ENCODE data around the gene DPH5. TPM values are rescaled to one million over a fixed set of nuclear protein-coding genes. Genes with fewer than 3 reads are reported as not detected.

DPH5 gene
- total RNA-seq, 1 donor from 2014 or later: 49.1 TPM

DNA sequence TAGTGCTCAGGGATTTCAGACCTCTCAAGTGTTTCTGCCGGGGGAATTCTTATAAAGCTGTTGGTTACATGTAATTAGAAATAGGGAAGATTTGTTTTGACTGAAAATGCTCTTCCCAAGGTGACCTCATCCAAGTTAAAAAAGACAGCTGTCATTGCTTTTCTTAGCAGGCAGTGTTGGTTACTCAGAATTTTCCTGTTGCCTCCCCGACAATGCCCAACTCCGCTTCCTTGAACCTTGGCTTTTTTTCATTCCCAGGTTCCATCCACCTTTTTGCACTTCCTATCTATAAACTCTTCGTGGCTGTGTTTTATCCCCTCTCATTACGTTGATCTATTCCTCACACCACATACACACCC is 825 bp upstream of the DPH5 start:
- DNase-seq (ENCODE audit: extremely low spot score, unreplicated experiment): no peak
- no peaks in the 10 kb centered on the region for H3K9me3 Mint-ChIP-seq (ENCODE audit: unreplicated experiment)
- peaks cover 20% of the 10 kb centered on the region for H3K4me1 Mint-ChIP-seq (ENCODE audit: unreplicated experiment)

DNA sequence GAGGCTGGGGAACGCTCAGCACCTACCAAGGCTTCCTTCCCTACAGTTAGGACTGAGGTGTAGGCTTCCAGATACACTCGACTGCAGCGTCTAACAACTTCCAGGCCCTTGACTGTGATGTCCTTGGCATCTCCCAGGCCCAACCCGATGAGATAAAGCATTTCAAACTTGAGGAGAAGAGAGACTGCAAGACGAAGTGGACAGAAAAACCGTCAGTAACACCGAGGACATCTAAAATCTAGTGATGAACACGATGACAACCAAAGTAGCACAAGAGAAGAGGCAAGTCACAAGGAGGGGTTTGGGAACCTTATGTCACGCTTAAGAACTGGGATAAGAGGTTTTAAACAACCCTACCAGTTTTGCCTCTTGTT is 314 bp downstream of the DPH5 start:
- H3K9me3 Mint-ChIP-seq (ENCODE audit: unreplicated experiment): no peaks in the 10 kb centered on the region
- peaks cover 2% of the 10 kb centered on the region for H3K36me3 Mint-ChIP-seq (ENCODE audit: unreplicated experiment)
- peak overlapping the region; percentile 99 for H3K4me3 Mint-ChIP-seq (ENCODE audit: unreplicated experiment)
- DNase-seq (ENCODE audit: extremely low spot score, unreplicated experiment): no peak
- TF ChIP-seq, protein P1, sequence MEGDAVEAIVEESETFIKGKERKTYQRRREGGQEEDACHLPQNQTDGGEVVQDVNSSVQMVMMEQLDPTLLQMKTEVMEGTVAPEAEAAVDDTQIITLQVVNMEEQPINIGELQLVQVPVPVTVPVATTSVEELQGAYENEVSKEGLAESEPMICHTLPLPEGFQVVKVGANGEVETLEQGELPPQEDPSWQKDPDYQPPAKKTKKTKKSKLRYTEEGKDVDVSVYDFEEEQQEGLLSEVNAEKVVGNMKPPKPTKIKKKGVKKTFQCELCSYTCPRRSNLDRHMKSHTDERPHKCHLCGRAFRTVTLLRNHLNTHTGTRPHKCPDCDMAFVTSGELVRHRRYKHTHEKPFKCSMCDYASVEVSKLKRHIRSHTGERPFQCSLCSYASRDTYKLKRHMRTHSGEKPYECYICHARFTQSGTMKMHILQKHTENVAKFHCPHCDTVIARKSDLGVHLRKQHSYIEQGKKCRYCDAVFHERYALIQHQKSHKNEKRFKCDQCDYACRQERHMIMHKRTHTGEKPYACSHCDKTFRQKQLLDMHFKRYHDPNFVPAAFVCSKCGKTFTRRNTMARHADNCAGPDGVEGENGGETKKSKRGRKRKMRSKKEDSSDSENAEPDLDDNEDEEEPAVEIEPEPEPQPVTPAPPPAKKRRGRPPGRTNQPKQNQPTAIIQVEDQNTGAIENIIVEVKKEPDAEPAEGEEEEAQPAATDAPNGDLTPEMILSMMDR (IDR thresholded peaks at IDR 0.05): no peak
- peaks cover 20% of the 10 kb centered on the region for H3K4me1 Mint-ChIP-seq (ENCODE audit: unreplicated experiment)
- peak overlapping the region; percentile 97 for H3K27ac Mint-ChIP-seq (ENCODE audit: unreplicated experiment)
- no peaks in the 10 kb centered on the region for H3K27me3 Mint-ChIP-seq (ENCODE audit: unreplicated experiment)

More for the DNA sequence above, 825 bp upstream of the DPH5 start:
- peak overlapping the region; percentile 99 for H3K4me3 Mint-ChIP-seq (ENCODE audit: unreplicated experiment)
- H3K27me3 Mint-ChIP-seq (ENCODE audit: unreplicated experiment): no peaks in the 10 kb centered on the region
- peak overlapping the region; percentile 97 for H3K27ac Mint-ChIP-seq (ENCODE audit: unreplicated experiment)
- TF ChIP-seq, protein P1 (IDR thresholded peaks at IDR 0.05): no peak
- no peaks in the 10 kb centered on the region for H3K36me3 Mint-ChIP-seq (ENCODE audit: unreplicated experiment)

DNA sequence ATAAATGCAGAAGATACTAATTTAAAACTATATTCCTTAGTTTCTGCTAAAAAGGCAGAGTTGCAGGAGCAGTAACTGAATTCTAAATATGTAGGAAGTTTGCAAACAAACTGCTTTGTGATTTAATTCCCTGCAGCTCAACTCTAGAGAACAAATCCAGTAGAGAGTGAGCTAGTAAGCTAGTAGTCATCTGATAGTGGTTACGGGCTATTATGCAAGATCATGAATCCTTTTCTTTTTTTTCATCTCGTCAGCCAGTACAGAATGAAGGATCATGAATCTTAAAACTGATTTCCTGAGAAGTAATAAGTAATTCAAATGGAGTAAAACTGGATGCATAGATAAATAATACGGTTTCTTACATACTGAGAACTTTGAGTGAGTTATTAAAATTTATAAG is 3.3 kb downstream of the DPH5 start:
- TF ChIP-seq, protein P1 (IDR thresholded peaks at IDR 0.05): no peak
- peaks cover 15% of the 10 kb centered on the region for H3K36me3 Mint-ChIP-seq (ENCODE audit: unreplicated experiment)
- no peak overlapping the region for H3K4me3 Mint-ChIP-seq (ENCODE audit: unreplicated experiment)
- no peak for DNase-seq (ENCODE audit: extremely low spot score, unreplicated experiment)
- no peaks in the 10 kb centered on the region for H3K9me3 Mint-ChIP-seq (ENCODE audit: unreplicated experiment)
- H3K4me1 Mint-ChIP-seq (ENCODE audit: unreplicated experiment): peaks cover 14% of the 10 kb centered on the region
- no peaks in the 10 kb centered on the region for H3K27me3 Mint-ChIP-seq (ENCODE audit: unreplicated experiment)
- no peak overlapping the region for H3K27ac Mint-ChIP-seq (ENCODE audit: unreplicated experiment)

DNA sequence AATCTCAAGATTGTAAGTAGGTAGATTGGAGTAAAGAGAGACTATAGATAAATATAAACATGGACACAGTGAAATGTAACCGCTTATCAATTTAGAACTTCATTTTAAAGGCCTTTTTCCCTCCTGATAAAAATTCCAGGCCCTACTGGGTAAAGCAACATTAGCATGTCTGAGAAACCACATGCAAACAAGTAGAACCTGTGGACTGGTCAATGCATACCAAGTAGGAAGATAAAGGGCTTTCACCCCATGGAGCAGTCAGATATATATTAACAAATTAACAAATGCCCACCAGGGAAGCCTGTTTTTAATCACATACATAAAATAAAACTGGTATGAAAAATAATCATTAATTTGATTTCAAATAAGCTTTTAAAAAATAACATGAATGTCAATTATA is 8.1 kb downstream of the DPH5 start:
- DNase-seq (ENCODE audit: extremely low spot score, unreplicated experiment): no peak
- TF ChIP-seq, protein P1 (IDR thresholded peaks at IDR 0.05): no peak
- H3K4me1 Mint-ChIP-seq (ENCODE audit: unreplicated experiment): no peaks in the 10 kb centered on the region
- peaks cover 24% of the 10 kb centered on the region for H3K36me3 Mint-ChIP-seq (ENCODE audit: unreplicated experiment)
- H3K27ac Mint-ChIP-seq (ENCODE audit: unreplicated experiment): no peak overlapping the region
- H3K9me3 Mint-ChIP-seq (ENCODE audit: unreplicated experiment): no peaks in the 10 kb centered on the region
- no peaks in the 10 kb centered on the region for H3K27me3 Mint-ChIP-seq (ENCODE audit: unreplicated experiment)
- no peak overlapping the region for H3K4me3 Mint-ChIP-seq (ENCODE audit: unreplicated experiment)

DNA sequence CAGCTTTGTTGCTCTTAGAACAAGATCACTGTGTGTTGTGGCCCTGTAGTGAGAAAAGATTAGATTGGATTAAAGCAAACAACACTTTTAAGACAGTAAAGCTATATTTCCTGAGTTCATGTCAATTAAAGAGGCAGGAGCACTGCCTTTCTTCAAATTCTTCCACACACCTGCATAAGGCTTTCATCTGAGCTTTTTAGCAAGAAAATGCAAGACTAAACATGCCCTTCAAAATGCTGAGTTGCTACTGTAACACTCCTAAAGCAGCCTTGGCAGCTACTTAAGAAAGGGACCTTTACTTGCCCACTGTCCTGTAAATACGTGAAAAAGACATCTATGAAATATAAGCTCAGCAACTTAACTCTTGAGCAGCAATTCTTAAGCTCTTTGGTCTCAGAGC is 11.8 kb downstream of the DPH5 start:
- Mint-ChIP-seq H3K27ac (ENCODE audit: unreplicated experiment) (no peak overlapping the region), H3K4me3 (ENCODE audit: unreplicated experiment) (no peak overlapping the region), H3K4me1 (ENCODE audit: unreplicated experiment) (no peaks in the 10 kb centered on the region), H3K36me3 (ENCODE audit: unreplicated experiment) (peaks cover 27% of the 10 kb centered on the region), H3K27me3 (ENCODE audit: unreplicated experiment) (no peaks in the 10 kb centered on the region), H3K9me3 (ENCODE audit: unreplicated experiment) (no peaks in the 10 kb centered on the region)
- no peak for DNase-seq (ENCODE audit: extremely low spot score, unreplicated experiment)
- TF ChIP-seq, protein P1 (IDR thresholded peaks at IDR 0.05): no peak
